IPS-NIHi7 (cell line): ENCODE data around the gene CIC.
A peak's percentile ranks its signal among the peaks of the same experiment; 100 is the strongest.

Experiments
- DNase-seq: peaks from one replicate; pipeline ENCODE4 v3.0.0; 2012; ENCODE audit warnings: mixed read lengths; ENCODE audit errors: extremely low spot score

Gene CIC

DNA sequence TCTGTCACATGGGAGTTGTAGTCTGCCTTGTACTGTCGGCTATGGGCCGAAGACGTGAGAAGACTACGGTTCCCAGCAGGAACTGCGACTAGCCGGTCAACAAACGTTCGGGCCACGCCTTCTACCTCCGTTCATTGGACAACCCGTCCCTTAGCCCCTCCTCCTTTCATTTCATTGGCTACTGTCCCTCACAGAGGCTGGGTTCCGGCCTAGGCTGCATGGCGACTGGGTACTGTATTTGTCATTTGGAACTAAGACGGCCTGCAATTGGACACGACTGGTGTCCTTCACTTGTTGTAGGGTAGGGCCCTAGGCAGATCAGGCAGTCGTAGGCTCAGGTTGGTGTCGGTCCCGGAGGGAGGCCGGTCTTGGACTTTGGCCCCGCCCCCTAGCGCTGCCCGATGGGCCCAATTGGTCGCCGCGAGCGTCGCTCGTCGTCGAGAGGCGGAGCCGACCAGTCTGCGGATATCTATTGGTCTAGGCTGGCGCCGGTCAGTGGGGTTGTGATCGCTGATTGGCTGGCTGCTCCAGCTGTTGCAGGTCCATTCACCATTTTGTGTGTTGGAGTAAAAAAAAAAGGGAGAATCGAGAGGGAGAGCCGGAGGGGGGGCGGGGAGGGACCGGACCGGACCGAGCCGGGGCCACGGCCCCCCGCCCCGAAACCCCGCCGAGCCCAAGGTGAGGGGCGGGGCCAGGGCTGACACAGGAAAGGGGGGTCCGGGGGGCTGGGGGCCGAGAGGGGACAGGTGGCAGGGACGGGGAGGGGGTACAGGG is at the start of gene CIC:
Gene CIC, plus strand, starts transcription at position 549 of the 774 bp plus-strand sequence. CDS start 2,532 bp downstream, outside the sequence.
- peak; percentile 93 for DNase-seq

DNA sequence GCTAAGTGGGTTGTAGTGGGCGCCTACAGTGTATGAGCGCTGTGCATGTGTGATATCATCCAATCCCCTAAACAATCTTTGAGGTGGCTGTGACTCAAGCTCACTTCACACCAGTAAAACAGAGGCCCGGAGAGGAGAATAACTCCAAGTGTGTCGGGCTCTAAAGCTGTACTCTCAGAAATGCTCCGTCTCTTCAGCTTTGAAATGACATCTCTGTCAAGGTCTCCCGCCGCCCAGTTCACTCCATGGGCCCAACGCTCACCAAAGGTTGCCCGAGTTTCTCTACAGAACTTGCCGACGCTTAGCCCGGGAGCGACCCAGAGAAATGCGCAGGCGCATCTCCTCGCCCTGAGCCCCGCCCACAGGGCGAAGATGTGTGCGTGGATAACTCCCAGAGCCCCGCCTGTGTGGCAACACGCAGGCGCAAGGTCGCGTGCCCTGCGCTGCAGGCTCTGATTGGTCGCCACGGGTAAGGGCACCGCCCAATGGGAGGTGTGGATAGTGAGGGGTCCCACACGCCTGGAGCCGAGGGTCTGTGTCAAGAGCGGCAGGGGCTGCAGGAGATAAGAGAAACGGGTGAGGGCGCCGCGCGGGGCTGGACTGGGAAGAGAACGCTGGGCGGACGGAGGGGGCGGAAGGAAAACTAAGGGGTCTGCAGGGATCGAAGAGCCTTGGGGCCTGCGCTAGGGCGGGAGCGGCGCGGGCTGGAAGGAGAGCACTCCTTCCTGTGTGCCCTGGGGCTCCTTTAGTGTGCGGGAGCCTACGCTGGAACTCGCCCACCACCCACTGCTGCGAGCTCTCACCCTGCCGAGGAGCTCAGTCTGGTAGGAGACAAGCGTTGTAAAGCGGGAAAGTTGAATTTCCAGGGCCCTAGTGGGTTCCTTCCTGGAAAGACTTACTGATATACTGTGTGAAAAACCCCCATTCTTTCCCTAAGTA is 49.0 kb upstream of the CIC start, which contains the start of gene ZNF526:
Gene ZNF526, plus strand, starts transcription at position 501 of the 939 bp plus-strand sequence. CDS start 4,092 bp downstream, outside the sequence.
- peak; percentile 99 for DNase-seq

DNA sequence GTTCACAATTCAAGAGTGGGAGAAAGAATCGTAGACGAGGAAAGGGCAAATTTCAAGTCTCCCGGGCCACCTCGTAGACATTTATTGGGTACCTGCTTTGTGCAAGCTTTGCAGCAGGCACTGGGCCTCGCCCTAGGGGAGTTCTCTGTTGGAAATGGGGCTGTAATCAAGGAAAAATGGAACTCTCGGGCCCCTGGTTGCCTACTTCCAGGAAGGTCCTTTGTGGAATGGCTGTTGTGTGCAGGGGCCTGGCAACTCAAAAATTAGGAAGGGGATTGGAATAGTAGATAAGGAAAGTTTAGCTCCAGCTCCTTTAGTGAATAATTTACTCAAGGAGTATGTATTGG is 48.3 kb upstream of the CIC start:
- no peak for DNase-seq

DNA sequence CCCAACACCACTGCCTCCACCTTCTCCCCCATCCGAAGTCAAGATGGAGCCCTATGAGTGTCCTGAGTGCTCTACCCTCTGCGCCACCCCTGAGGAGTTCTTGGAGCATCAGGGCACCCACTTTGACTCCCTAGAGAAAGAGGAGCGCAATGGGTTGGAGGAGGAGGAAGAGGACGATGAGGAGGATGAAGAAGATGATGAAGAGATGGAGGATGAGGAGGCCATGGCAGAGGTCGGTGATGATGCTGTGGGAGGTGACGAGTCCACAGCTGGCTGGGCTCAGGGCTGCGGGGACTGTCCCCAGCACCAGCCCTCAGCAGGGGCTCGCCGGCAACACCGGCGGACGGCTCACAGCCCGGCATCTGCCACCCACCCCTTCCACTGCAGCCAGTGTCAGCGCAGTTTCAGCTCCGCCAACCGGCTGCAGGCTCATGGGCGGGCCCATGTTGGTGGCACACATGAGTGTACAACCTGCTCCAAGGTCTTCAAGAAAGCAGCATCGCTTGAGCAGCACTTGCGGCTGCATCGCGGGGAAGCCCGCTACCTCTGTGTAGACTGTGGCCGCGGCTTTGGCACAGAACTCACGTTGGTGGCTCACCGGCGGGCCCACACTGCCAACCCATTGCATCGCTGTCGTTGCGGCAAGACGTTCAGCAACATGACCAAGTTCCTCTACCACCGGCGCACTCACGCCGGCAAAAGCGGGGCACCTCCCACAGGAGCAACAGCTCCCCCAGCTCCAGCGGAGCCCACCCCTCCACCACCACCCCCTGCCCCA is 43.9 kb upstream of the CIC start:
- no peak for DNase-seq

DNA sequence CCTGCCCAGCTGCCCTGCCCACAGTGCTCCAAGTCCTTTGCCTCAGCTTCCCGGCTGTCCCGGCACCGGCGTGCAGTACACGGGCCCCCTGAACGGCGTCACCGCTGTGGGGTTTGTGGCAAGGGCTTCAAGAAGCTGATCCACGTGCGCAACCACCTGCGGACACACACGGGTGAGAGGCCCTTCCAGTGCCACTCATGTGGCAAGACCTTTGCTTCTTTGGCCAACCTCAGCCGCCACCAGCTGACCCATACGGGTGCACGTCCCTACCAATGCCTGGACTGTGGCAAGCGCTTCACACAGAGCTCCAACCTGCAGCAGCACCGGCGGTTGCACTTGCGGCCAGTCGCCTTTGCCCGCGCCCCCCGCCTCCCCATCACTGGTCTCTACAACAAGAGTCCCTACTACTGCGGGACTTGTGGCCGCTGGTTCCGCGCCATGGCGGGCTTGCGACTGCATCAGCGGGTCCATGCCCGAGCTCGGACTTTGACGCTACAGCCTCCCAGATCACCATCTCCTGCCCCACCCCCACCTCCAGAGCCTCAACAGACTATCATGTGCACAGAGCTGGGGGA is 43.2 kb upstream of the CIC start:
- DNase-seq: no peak

DNA sequence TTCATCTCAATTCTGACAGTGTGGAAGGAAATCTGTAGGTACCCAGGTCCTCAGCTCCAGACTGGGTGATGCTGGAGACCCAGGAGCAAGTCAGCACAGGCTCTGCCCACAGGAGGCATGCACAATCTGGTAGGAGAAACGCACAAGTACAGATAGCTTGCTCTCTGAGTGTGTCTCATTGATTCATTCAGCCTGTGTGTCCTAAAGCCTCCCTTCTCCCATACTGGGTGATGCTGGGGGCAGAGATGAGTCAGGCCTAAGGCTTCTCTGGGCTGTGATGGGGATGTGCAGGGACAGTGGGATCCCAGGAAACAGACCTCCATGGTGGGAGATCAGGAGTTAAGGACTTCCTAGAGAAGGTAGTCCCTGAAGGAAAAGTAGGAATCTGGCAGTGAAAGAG is 42.2 kb upstream of the CIC start:
- no peak for DNase-seq

DNA sequence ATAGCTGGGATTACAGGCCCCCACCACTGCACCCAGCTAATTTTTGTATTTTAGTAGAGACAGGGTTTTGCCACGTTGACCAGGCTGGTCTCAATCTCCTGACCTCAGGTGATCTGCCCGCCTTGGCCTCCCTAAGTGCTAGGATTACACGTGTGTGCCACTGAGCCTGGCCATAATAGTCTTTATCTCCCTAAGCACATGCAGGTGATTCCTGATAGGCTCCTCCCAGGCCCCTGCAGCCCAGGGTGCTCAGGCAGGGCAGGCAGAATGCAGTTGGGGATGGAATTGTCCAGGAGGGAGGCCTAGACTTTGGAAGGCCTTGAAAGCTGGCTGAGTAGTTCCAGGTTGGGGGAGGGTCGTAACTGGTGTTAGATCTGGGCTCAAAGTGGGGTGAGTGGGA is 40.4 kb upstream of the CIC start:
- no peak for DNase-seq

DNA sequence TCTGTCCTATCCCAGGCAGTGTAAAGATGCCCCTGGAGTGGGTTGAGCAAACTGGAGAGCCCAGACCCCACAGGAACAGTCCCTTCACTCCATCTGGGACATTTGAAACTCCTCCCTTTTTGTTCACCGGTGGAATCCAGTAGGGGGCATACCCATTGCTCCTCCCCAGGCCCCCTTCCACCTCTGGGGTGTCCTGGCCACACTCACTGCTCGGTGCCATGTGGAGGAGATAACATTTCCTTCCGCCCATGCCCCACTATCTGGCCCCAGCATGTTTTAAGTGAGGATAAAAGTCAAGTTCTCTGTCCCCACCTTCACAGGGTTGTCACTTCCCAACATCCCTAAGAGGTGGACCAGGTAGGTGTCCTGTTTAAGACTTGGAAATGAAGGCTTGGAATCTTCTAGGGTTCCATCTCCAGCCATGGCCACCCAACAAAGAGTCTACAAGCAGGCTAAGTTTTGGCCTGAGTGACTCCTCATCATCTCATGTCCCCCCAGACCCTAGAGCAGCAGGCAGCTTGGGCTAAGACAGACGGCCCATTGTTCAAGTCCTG is 39.7 kb upstream of the CIC start:
- no peak for DNase-seq

DNA sequence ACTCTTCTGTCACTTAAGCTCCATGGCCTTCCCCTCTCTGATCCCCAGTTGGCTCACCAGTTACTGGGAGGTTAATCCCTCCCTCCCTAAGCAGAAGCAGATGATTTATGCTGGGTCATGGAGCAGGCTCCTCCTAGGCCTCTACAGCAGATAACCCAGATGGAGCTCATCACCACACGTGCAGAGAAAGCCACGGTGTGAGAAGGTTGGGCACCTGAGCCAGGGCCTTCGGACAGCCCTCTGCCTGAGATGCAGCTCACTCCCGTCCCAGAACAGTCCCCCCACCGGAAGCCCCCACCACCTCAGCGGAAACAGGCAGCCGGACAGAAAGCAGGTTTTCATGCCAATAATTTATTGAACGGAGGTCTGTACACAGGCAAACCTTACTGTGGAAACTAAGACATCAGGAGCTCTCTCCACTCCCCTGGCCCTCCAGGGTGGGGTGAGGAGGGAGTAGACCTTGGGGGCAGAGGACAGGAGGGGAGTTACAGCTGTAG is 39.1 kb upstream of the CIC start:
- no peak for DNase-seq

DNA sequence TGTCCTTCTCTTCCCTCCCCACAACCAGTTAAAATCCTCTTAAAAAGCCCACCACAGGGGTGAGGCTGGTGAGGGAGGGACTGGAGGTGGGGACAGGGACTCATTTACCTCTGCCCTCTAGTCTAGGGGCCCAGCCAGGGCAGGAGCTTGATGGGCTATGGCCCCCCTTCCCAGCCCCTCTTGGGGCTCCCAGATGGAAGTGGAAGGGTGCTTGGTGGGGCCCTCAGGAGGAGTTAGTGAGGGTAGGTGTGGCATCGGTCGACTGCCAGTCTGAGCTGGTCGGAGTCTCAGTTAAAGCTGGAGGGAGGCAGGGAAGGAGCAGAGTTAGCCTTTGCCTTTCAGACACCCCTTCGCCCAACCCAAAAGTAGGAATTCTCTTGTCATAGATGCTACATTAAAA is 38.5 kb upstream of the CIC start:
- no peak for DNase-seq

DNA sequence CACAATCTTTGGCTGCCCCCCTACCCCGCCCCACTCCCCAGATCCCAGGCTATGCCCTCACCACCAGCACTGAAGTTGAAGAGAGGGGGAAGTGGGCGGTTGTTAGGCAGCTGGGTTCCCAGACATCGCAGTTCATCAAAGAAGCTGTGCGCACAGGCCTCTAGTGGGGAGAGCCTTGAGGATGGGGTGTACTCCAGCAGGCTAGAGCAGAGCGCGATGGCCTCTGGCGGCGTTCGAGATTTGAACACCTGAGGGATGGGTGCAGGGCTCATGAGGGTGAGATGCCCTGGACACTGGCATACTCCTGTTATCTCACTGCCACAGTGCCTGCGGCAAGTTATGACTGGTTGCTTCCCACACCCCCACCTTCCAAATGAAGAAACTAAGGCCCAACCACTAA is 36.6 kb upstream of the CIC start:
- no peak for DNase-seq

DNA sequence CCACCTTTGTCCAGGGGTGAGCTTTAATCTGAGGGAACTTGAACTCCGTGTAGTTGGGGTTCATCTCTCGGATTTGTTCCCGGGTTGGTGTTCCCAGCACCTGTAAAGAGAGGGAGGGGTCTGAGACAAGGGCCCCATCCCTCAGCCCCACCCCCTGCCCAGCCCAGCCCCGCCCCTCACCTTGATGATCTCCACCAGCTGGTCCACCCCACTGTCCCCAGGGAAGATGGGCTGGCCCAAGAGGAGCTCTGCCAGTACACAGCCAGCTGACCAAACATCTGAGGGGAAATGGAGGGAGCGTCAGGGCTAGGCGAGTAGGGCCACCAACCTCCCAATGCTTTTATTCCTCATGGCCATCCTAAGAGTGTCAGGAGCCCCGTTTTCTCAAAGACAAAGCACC is 35.9 kb upstream of the CIC start:
- DNase-seq: no peak

DNA sequence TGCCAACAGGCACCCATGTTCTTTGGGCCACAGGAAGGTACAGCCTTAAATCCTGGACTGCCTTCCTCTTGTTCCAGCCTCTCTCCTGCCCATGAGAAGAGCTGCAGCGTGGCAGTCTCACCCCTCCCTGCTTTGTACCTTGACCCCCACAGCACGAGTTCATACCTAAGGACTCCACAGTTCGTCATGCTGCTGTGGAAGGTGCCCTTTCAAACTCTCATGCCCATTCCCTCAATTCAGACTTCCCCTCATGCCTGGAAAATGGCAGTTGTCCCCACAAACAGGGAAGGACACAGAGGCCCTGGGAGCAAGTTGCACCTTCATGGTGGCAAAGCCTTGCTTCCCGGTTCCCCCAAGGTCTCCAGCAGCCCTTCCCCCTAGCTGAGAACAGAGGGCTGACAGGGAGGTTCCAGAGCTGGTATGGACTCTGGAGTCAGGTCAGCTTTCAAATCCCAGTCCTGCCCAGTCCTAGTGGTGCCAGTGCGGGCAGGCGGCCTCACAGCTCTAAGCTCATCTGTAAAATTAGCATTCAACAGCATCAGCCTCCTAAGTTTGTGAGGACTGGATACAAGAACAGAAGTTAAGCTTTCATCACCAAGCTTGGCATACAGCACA is 35.3 kb upstream of the CIC start:
- DNase-seq: no peak

DNA sequence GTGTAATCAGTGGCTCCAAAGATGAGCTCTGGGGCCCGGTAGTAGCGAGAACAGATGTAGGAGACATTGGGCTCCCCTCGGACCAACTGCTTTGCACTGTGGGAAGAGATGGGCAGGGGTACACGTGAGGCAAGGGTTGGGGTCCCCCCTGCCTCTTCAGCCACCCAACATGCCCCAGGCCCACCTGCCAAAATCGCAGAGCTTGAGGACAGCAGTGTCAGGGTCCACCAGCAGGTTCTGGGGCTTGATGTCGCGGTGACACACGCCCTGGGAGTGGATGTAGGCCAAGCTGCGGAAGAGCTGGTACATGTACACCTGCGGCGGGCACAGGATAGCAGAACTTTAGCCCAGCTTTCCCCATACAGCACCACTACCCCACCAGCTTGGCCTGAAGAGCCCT is 34.7 kb upstream of the CIC start:
- DNase-seq: no peak

DNA sequence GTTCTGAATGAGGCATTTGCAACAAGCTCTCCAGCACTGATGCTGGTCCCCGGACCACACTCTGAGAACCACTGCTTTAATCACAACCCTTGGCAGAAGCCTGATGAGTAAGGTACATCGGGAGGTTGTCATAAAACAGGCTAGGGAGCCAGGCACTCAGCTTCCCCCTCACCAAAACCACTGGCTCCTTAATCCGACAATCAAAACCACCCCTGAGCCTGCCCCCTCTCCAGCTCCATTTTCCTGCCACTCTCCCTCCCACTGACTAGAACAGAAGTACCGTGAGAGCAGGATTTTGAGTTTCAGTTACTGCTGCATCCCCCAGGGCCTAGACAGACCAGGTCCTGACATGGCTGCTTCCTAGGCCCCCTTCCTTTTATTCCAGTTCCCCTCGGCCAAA is 33.9 kb upstream of the CIC start:
- DNase-seq: no peak

DNA sequence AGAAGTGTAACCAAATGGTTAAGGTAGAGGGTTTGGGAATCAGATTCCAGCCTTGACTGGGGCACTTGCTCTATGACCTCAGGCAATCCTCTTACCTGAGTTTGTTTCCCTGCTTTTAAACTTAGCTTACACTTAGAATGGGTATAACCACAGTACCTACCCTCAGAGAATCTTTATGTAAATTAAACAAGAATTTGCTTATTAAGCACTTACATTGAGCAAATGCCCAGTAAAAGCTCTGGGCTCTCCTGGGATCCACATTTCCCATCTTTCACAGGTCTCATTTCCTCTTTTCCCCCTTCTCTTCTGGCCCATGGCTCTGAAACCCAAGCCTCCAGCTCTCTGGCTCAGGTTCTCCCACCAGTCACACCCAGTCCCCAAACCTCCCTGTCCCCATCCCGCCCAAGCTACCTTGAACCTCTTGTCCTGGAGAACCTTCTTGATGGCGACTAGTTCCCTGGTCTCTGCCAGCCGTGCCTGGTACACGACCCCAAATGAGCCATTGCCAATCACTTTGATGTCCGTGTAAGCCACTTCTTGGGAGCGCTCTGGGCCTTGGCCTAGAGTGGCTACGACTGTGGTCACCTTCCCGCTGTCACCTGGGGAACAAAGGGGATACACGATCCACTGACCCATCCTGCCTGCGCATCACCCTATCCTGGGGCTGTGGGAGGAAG is 29.4 kb upstream of the CIC start:
- no peak for DNase-seq

DNA sequence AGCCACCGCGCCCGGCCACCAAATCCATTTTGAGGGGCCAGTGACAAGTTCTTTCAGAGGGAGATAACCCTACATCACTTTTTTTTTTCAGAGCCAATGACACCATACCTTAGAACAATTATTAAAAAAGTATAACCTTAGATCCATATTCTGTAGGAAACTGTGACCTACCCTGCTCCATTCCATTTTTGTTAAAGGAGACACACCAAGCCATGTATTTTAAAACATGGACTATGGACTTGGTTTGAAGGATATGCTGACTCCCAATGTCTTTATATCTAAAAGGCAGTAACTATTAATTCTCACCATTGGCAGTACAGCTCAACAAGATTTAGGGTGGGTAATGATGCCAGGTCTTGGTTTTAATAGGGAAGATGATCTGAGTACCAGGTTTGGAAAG is 27.8 kb upstream of the CIC start:
- no peak for DNase-seq

DNA sequence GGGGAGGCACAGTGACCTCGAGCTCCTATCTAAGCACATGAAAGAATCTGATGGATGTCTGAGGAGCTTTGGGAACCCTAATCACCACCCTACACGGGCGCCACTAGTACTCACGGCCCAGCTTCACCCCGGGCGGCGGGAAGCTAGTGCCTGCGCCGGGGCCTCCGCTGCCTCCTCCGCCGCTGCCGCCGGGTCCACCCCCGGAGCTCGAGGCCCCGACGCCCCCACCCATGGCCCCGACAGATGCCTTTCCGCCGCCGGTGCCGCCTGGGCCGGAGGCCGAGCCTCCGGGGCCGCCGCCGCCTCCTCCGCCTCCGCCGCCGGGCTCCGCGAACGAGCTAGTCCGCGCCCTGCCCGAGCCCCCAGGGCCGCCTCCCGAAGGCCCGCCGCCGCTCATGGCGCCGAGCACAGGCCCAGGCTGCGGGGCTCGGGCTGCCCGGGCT is 27.0 kb upstream of the CIC start:
- no peak for DNase-seq

DNA sequence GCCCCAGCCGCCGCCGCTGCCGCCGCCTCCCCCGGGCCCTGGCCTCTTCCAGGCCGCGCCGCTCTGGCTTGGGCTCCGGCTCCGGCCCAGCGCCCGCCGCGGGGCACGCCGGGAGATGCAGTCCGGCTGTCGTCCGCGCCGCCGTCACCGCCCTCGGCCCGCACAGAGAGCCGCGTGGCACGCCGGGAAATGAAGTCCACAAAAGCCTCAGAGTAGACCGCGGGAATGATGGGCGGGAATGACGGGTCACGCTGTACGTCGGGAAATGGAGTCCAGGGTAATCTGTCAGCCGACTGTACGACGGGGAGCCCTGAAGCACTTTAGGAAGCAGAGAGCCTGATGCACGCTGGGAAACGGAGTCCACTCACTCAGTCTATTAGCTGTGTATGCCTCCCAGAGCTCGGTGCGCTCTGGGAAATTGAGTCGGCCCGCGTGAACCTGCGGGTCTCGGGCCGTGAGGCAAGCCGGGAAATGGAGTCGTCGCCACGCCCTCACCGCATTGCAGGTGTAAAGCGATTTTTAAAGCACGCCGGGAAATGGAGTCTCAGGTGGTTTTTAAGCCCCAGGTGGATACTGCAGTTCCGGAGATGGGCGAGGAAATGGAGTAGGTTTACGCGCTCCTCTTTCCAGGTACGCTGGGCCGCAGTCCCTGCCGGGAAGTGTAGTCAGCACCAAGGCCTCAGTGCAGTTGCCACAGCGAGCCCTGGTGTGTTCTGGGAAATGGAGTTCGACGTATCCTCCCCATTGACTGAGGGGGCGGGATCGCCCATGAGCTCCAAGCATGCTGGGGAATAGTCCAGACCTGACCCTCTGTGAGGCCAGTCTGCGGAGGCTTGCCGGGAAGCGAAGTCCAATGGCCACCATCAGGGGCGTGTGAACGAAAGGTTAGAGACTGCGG is 26.3 kb upstream of the CIC start, which contains the start of gene GSK3A:
Gene GSK3A, minus strand, starts transcription at position 91 of the 898 bp plus-strand sequence. CDS start 137 bp downstream, outside the sequence.
- DNase-seq: peak; percentile 88
